ENCODE data around the gene TBC1D2. TPM values are rescaled to one million over a fixed set of nuclear protein-coding genes. Genes with fewer than 3 reads are reported as not detected.
A peak's percentile ranks its signal among the peaks of the same experiment; 100 is the strongest.

TBC1D2 gene
- total and polyA plus RNA-seq, 2 of the 13 experiments (the other 11 are each of a cell fraction or from before 2014, with no cell fraction given) = 2.0 to 2.8 TPM

GRCh38 chr9:98175028-98175569 lies 80.3 kb downstream of the TBC1D2 start (continued):
- TF ChIP-seq, protein P1, sequence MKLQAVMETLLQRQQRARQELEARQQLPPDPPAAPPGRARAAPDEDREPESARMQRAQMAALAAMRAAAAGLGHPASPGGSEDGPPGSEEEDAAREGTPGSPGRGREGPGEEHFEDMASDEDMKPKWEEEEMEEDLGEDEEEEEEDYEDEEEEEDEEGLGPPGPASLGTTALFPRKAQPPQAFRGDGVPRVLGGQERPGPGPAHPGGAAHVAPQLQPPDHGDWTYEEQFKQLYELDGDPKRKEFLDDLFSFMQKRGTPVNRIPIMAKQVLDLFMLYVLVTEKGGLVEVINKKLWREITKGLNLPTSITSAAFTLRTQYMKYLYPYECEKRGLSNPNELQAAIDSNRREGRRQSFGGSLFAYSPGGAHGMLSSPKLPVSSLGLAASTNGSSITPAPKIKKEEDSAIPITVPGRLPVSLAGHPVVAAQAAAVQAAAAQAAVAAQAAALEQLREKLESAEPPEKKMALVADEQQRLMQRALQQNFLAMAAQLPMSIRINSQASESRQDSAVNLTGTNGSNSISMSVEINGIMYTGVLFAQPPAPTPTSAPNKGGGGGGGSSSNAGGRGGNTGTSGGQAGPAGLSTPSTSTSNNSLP (IDR thresholded peaks at IDR 0.05; ENCODE audit: low read depth, low read length) = no peak
- TF ChIP-seq, protein P2, sequence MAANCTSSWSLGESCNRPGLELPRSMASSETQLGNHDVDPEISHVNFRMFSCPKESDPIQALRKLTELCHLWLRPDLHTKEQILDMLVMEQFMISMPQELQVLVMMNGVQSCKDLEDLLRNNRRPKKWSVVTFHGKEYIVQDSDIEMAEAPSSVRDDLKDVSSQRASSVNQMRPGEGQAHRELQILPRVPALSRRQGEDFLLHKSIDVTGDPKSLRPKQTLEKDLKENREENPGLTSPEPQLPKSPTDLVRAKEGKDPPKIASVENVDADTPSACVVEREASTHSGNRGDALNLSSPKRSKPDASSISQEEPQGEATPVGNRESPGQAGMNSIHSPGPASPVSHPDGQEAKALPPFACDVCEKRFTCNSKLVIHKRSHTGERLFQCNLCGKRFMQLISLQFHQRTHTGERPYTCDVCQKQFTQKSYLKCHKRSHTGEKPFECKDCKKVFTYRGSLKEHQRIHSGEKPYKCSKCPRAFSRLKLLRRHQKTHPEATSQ (CRISPR knock-in tag; IDR thresholded peaks at IDR 0.05; ENCODE audit: borderline replicate concordance) = peak; percentile 79; the same call in 1 of the 2 replicates
- TF ChIP-seq ZFP82 (CRISPR knock-in tag; IDR thresholded peaks at IDR 0.05; ENCODE audit: borderline replicate concordance) (no peak), ZBTB10 (CRISPR knock-in tag; IDR thresholded peaks at IDR 0.05; ENCODE audit: borderline replicate concordance) (peak; percentile 45; the same call in 1 of the 2 replicates), CEBPG (CRISPR knock-in tag; IDR thresholded peaks at IDR 0.05) (no peak), ZNF652 (CRISPR knock-in tag; IDR thresholded peaks at IDR 0.05; ENCODE audit: borderline replicate concordance, low read depth) (no peak), NR1H2 (CRISPR knock-in tag; IDR thresholded peaks at IDR 0.05; ENCODE audit: borderline replicate concordance, low read depth) (no peak), FOSL2 (CRISPR knock-in tag; IDR thresholded peaks at IDR 0.05) (no peak), KLF11 (CRISPR knock-in tag; IDR thresholded peaks at IDR 0.05) (no peak), ZFYVE20 (CRISPR knock-in tag; IDR thresholded peaks at IDR 0.05; ENCODE audit: borderline replicate concordance, low read depth) (no peak), DDIT3 (CRISPR knock-in tag; IDR thresholded peaks at IDR 0.05) (no peak), NBN (conservative IDR thresholded peaks at IDR 0.05) (no peak), ZBTB21 (CRISPR knock-in tag; IDR thresholded peaks at IDR 0.05) (no peak), ZNF354B (CRISPR knock-in tag; IDR thresholded peaks at IDR 0.05) (no peak), ZNF547 (CRISPR knock-in tag; IDR thresholded peaks at IDR 0.05) (no peak), ZNF747 (CRISPR knock-in tag; IDR thresholded peaks at IDR 0.05; ENCODE audit: borderline replicate concordance) (no peak), MBD4 (IDR thresholded peaks at IDR 0.05; ENCODE audit: borderline replicate concordance, low read length) (no peak), MLLT10 (CRISPR knock-in tag; IDR thresholded peaks at IDR 0.05) (no peak), FOXA1 (IDR thresholded peaks at IDR 0.05) (no peak), FOXA1 (CRISPR knock-in tag; IDR thresholded peaks at IDR 0.05) (peak; percentile 47)
- TF ChIP-seq, protein P3, sequence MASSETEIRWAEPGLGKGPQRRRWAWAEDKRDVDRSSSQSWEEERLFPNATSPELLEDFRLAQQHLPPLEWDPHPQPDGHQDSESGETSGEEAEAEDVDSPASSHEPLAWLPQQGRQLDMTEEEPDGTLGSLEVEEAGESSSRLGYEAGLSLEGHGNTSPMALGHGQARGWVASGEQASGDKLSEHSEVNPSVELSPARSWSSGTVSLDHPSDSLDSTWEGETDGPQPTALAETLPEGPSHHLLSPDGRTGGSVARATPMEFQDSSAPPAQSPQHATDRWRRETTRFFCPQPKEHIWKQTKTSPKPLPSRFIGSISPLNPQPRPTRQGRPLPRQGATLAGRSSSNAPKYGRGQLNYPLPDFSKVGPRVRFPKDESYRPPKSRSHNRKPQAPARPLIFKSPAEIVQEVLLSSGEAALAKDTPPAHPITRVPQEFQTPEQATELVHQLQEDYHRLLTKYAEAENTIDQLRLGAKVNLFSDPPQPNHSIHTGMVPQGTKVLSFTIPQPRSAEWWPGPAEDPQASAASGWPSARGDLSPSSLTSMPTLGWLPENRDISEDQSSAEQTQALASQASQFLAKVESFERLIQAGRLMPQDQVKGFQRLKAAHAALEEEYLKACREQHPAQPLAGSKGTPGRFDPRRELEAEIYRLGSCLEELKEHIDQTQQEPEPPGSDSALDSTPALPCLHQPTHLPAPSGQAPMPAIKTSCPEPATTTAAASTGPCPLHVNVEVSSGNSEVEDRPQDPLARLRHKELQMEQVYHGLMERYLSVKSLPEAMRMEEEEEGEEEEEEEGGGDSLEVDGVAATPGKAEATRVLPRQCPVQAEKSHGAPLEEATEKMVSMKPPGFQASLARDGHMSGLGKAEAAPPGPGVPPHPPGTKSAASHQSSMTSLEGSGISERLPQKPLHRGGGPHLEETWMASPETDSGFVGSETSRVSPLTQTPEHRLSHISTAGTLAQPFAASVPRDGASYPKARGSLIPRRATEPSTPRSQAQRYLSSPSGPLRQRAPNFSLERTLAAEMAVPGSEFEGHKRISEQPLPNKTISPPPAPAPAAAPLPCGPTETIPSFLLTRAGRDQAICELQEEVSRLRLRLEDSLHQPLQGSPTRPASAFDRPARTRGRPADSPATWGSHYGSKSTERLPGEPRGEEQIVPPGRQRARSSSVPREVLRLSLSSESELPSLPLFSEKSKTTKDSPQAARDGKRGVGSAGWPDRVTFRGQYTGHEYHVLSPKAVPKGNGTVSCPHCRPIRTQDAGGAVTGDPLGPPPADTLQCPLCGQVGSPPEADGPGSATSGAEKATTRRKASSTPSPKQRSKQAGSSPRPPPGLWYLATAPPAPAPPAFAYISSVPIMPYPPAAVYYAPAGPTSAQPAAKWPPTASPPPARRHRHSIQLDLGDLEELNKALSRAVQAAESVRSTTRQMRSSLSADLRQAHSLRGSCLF (CRISPR knock-in tag; IDR thresholded peaks at IDR 0.05; ENCODE audit: borderline replicate concordance) = no peak

All from HepG2 (cell line).